Heart left ventricle (tissue), 16 donors: ENCODE results near the gene NAA80. TPM values are rescaled to one million over a fixed set of nuclear protein-coding genes. Genes with fewer than 3 reads are reported as not detected.
A peak's percentile ranks its signal among the peaks of the same experiment; 100 is the strongest.

ENCODE experiments used
- ATAC-seq, 4 donors: fragments of 200-7000 bp; cut with Tn5 transposase; one replicate each; pipeline ENCODE4 v1.9.1; 2020 to 2022; ENCODE audit warnings: moderate library complexity in 4 of 4, mild to moderate bottlenecking in 3 of 4, moderate number of reproducible peaks in 1 of 4
- DNase-seq, 5 donors: peaks; one replicate each; pipeline ENCODE4 v3.0.0-alpha.2; 2020
- H3K27ac ChIP-seq, 12 donors: fragments of 200-600 bp; sonication (generic) in 4 of 12; one replicate each; pipeline versions ENCODE4 v1.5.0 to v1.8.0; 2016 to 2022; ENCODE audit warnings: mild to moderate bottlenecking in 2 of 12
- H3K27me3 ChIP-seq, 9 donors: fragments of 200-600 bp; sonication (generic) in 2 of 9; one replicate each; pipeline versions ENCODE4 v1.5.1 to v1.8.0; 2016 to 2022; ENCODE audit warnings: mild to moderate bottlenecking in 3 of 9
- H3K36me3 ChIP-seq, 9 donors: fragments of 200-600 bp; sonication (generic) in 2 of 9; one replicate each; pipeline versions ENCODE4 v1.5.0 to v1.8.0; 2018 to 2022; ENCODE audit warnings: mild to moderate bottlenecking in 2 of 9
- H3K4me1 ChIP-seq, 12 donors: fragments of 200-600 bp; sonication (generic) in 4 of 12; one replicate each; pipeline versions ENCODE4 v1.5.0 to v1.8.0; 2016 to 2022; ENCODE audit warnings: mild to moderate bottlenecking in 3 of 12
- H3K4me3 ChIP-seq, 12 donors: fragments of 200-600 bp; sonication (generic) in 4 of 12; one replicate each; pipeline versions ENCODE4 v1.5.0 to v1.8.0; 2017 to 2022; ENCODE audit warnings: mild to moderate bottlenecking in 9 of 12, moderate library complexity in 4 of 12
- H3K9me3 ChIP-seq, 12 donors: fragments of 200-600 bp; sonication (generic) in 4 of 12; one replicate each; pipeline versions ENCODE4 v1.5.0 to v1.8.0; 2016 to 2022; ENCODE audit warnings: mild to moderate bottlenecking in 1 of 12
- CTCF ChIP-seq, 12 donors: fragments of 200-600 bp; sonication (generic) in 4 of 12; IDR thresholded peaks; one replicate each; pipeline versions ENCODE4 v1.5.0 to v1.8.0; 2018 to 2022; ENCODE audit warnings: antibody characterized with exemption in 12 of 12, mild to moderate bottlenecking in 5 of 12
- POLR2A ChIP-seq, 2 donors: fragments of 450-650 bp; IDR thresholded peaks; one replicate each; pipeline ENCODE4 v1.6.1; 2017; ENCODE audit warnings: antibody characterized with exemption in 2 of 2, mild to moderate bottlenecking in 2 of 2, moderate library complexity in 2 of 2
- WGBS, 4 donors: extraction: QIAGEN DNeasy Blood & Tissue Kit in 2 of 4; methylation state at CpG; one replicate each; pipeline versions ENCODE4 v1.1.5 to v1.1.7; 2013 to 2018; 5-methylcytosine and 5-hydroxymethylcytosine counted together
- intact Hi-C, 10 donors: fragments of 100-400 bp; cut with DNase I; formaldehyde crosslinking; loops; one replicate each; pipeline versions ENCODE4 v1.11.1 to v1.14.2; 2022
- polyA plus RNA-seq, 2 donors: library from polyadenylated mRNA; stranded (reverse); fragments of 200-250 nt; gene quantifications; one replicate each; pipeline ENCODE4 v1.2.3, GENCODE V29; 2013
- total RNA-seq, 9 donors: library from RNA; depleted of rRNA in 2 of 9; stranded (reverse); fragments of >200 nt in 2 of 9; fragmentation: NEBNext Ultra II Directional in 3 of 9; extraction: Animal tissue kit (Norgen Biotek cat#: 25700) in 3 of 9; gene quantifications; one replicate each; pipeline versions ENCODE4 v1.1.0 to v1.2.4, GENCODE V29; 2016 to 2023
- donor health status: ischemic (EF 13 %, LVEDD 7.1; RV severe dilation, severe dysfunction).
- donor health status: healthy with polysubstance abuse.
- donor health status: DM: no; HTN: yes; CAD: no.
- donor health status: DM: no; HTN: no; CAD: no.
- donor health status: ischemic (EF 25% LVEDD 6.9; RV normal size, moderate dysfunction).
- donor health status: ischemic (EF 25% LVEDD 5.7; RV mildly dilated, moderate dysfunction).
- donor health status: healthy.
- donor health status: DM: yes; HTN: yes; CAD: no.
- donor health status: ischemic (EF 35%, LVEDD 5.7; RV mildly dilated, moderate dysfunction).
- donor health status: nonischemic (EF 11% LVEDD 7.7; RV severe dilation, severe dysfunction).
- donor health status: DM: yes; HTN: yes; CAD: no.
- donor health status: PGD.
- donor health status: ischemic (EF 29% LVEDD 5.4; RV normal size, mild dysfunction).
- donor health status: nonischemic (EF 23%, LVEDD 6.1; RV moderate dilation, normal function).

The NAA80 gene
- total and polyA plus RNA-seq, 11 donors: 5.0 to 13.9 (median 9.8) TPM

GRCh38 chr3:50259432-50260026 lies 39.7 kb downstream of the NAA80 start:
- 58 to 83% (median 61%) methylated on average over 11 to 18 of the region's 18 CpGs for WGBS, 4 donors
- peaks cover 0 to 65% (median 48%) of the 10 kb centered on the region in 12 donors for H3K4me1 ChIP-seq
- peak in 1 of 5 donors; percentile 37 for DNase-seq
- H3K27me3 ChIP-seq: no peaks in the 10 kb centered on the region
- peak overlapping the region; percentile 88 to 100 (median 100) for H3K27ac ChIP-seq
- peak overlapping the region in 10 of 12 donors; percentile 56 to 79 (median 74) for H3K4me3 ChIP-seq
- H3K36me3 ChIP-seq: peaks cover 0 to 52% (median 40%) of the 10 kb centered on the region in 9 donors
- intact Hi-C loops: loop anchor here in 3 of 10 donors (1.0 to 10.0 kb wide), 3 partner anchors 14 to 65 kb away; partner anchors contain the start of genes HYAL2 (in 2 of the 3) and TUSC2 (in 1 of the 3)
- H3K9me3 ChIP-seq: peaks cover 0 to 6% (median 0%) of the 10 kb centered on the region in 12 donors
- peak in 1 of 4 donors; percentile 10 for ATAC-seq
- no peak for TF ChIP-seq CTCF (IDR thresholded peaks at IDR 0.05)
- TF ChIP-seq POLR2A (IDR thresholded peaks at IDR 0.05): no peak

- intact Hi-C loops: loop anchor here in 1 of 10 donors (10.0 kb wide), 1 partner anchor 66 kb away; the partner anchor contains the start of genes HYAL2 and TUSC2
- WGBS, 4 donors: 76 to 85% (median 80%) methylated on average over 16 of the region's 16 CpGs
- Histone ChIP-seq H3K4me3 (no peak overlapping the region), H3K4me1 (peaks cover 0 to 65% (median 48%) of the 10 kb centered on the region in 12 donors), H3K36me3 (peaks cover 0 to 57% (median 42%) of the 10 kb centered on the region in 9 donors), H3K27ac (peak overlapping the region; percentile 88 to 100 (median 100)), H3K9me3 (peaks cover 0 to 6% (median 0%) of the 10 kb centered on the region in 12 donors), H3K27me3 (no peaks in the 10 kb centered on the region)
- DNase-seq: peak in 1 of 5 donors; percentile 33
- no peak for ATAC-seq
- TF ChIP-seq CTCF (IDR thresholded peaks at IDR 0.05): no peak
Observed at GRCh38 chr3:50258979-50259378, 40.2 kb downstream of the NAA80 start.

DNA sequence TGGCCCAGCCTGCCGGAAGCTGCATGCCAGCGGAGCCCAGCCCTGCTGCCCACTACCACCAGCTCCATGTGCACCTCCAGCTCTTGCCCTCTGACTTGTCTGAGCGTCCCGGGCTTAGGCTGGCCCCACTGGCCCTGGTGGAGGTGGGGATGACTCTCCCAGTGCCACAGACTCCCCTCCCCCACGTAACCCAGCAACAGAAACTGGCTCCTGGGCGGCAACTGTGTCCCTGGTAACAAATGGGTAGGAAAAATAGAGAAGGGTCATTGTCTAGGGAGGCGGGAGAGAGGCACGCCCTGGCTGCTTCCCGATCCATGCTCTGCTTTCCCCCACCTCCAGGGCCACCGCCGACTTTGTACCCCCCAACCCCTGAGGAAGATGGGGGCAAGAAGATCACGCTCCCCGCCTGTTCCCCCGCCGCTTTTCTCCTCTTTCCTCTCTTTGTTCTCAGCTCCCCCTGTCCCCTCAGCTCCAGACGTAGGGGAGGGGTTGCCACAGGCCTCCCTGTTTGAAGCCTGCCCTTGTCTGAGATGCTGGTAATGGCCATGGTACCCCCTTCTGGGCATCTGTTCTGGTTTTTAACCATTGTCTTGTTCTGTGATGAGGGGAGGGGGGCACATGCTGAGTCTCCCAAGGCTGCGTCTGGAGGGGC lies 41.0 kb downstream of the NAA80 start:
- Histone ChIP-seq H3K36me3 (peaks cover 0 to 65% (median 42%) of the 10 kb centered on the region in 9 donors), H3K9me3 (peaks cover 0 to 6% (median 0%) of the 10 kb centered on the region in 12 donors), H3K27me3 (no peaks in the 10 kb centered on the region), H3K4me3 (no peak overlapping the region), H3K4me1 (peaks cover 0 to 71% (median 51%) of the 10 kb centered on the region in 12 donors), H3K27ac (peak overlapping the region in 10 of 12 donors; percentile 5 to 100 (median 100))
- WGBS, 4 donors: 82 to 90% (median 86%) methylated on average over 16 to 17 of the region's 17 CpGs
- DNase-seq (peak in 1 of 5 donors; percentile 28), ATAC-seq (no peak)
- intact Hi-C loops: loop anchor here in 1 of 10 donors (10.0 kb wide), 1 partner anchor 67 kb away; the partner anchor contains the start of genes HYAL2 and TUSC2
- TF ChIP-seq POLR2A (IDR thresholded peaks at IDR 0.05): no peak
- TF ChIP-seq CTCF (IDR thresholded peaks at IDR 0.05): no peak
